Heart right ventricle (tissue), 16 donors: ENCODE data around the gene TEPSIN. TPM values are rescaled to one million over a fixed set of nuclear protein-coding genes. Genes with fewer than 3 reads are reported as not detected.

Source experiments
- ATAC-seq, 8 donors: fragments of 200-7000 bp; cut with Tn5 transposase; one replicate each; pipeline ENCODE4 v1.9.1; 2020; ENCODE audit warnings: mild to moderate bottlenecking in 8 of 8, moderate library complexity in 8 of 8, moderate number of reproducible peaks in 1 of 8
- DNase-seq, 2 donors: peaks; one replicate each; pipeline ENCODE4 v3.0.0-alpha.2; 2020
- H3K27ac ChIP-seq, 10 donors: fragments of 200-600 bp; sonication (generic) in 2 of 10; one replicate each; pipeline versions ENCODE4 v1.5.0 to v1.8.0; 2020 to 2022; ENCODE audit warnings: mild to moderate bottlenecking in 3 of 10
- H3K27me3 ChIP-seq, 7 donors: fragments of 200-600 bp; one replicate each; pipeline ENCODE4 v1.8.0; 2021 to 2022; ENCODE audit warnings: mild to moderate bottlenecking in 2 of 7
- H3K36me3 ChIP-seq, 9 donors: fragments of 200-600 bp; sonication (generic) in 1 of 9; one replicate each; pipeline versions ENCODE4 v1.5.0 to v1.8.0; 2020 to 2022; ENCODE audit warnings: mild to moderate bottlenecking in 2 of 9
- H3K4me1 ChIP-seq, 9 donors: fragments of 200-600 bp; sonication (generic) in 1 of 9; one replicate each; pipeline versions ENCODE4 v1.5.0 to v1.8.0; 2020 to 2022; ENCODE audit warnings: mild to moderate bottlenecking in 4 of 9
- H3K4me3 ChIP-seq, 10 donors: fragments of 200-600 bp; sonication (generic) in 2 of 10; one replicate each; pipeline versions ENCODE4 v1.5.0 to v1.8.0; 2020 to 2022; ENCODE audit warnings: mild to moderate bottlenecking in 7 of 10, moderate library complexity in 2 of 10
- H3K9me3 ChIP-seq, 11 donors: fragments of 200-600 bp in 10 of 11; sonication (generic) in 2 of 11; one replicate each; pipeline versions ENCODE4 v1.5.0 to v1.8.0; 2013 to 2022; ENCODE audit warnings: mild to moderate bottlenecking in 2 of 11, control low read depth in 1 of 11, moderate library complexity in 1 of 11
- CTCF ChIP-seq, 9 donors: fragments of 200-600 bp; sonication (generic) in 2 of 9; IDR thresholded peaks; one replicate each; pipeline versions ENCODE4 v1.5.0 to v1.8.0; 2021 to 2022; ENCODE audit warnings: antibody characterized with exemption in 9 of 9, mild to moderate bottlenecking in 5 of 9, moderate library complexity in 1 of 9
- WGBS, 2 donors: extraction: QIAGEN DNeasy Blood & Tissue Kit; methylation state at CpG; one replicate each; pipeline ENCODE4 v1.1.7; 2013; ENCODE audit warnings: inconsistent platforms in 1 of 2; 5-methylcytosine and 5-hydroxymethylcytosine counted together
- intact Hi-C, 10 donors: fragments of 100-400 bp; cut with DNase I; formaldehyde crosslinking; loops; one replicate each; pipeline versions ENCODE4 v1.11.1 to v1.14.2; 2022
- polyA plus RNA-seq, 2 donors: library from polyadenylated mRNA; stranded (reverse); fragments of 200-250 nt; gene quantifications; one replicate each; pipeline ENCODE4 v1.2.3, GENCODE V29; 2013
- total RNA-seq, 10 donors: library from RNA; stranded (reverse); fragmentation: NEBNext Ultra II Directional in 3 of 10; extraction: Animal tissue kit (Norgen Biotek cat#: 25700) in 3 of 10; gene quantifications; one replicate each; pipeline versions ENCODE4 v1.2.1 to v1.2.4, GENCODE V29; 2021 to 2023
- donor health status: Arrhythmogenic right ventricular cardiomyopathy.
- donor health status: ischemic (EF 13 %, LVEDD 7.1; RV severe dilation, severe dysfunction).
- donor health status: healthy with polysubstance abuse.
- donor health status: DM: no; HTN: yes; CAD: no.
- donor health status: DM: no; HTN: no; CAD: no.
- donor health status: ischemic (EF 25% LVEDD 6.9; RV normal size, moderate dysfunction).
- donor health status: ischemic (EF 25% LVEDD 5.7; RV mildly dilated, moderate dysfunction).
- donor health status: healthy.
- donor health status: DM: yes; HTN: yes; CAD: no.
- donor health status: Ischemic cardiomyopathy.
- donor health status: ischemic (EF 35%, LVEDD 5.7; RV mildly dilated, moderate dysfunction).
- donor health status: nonischemic (EF 11% LVEDD 7.7; RV severe dilation, severe dysfunction).
- donor health status: DM: yes; HTN: yes; CAD: no.
- donor health status: PGD.
- donor health status: ischemic (EF 29% LVEDD 5.4; RV normal size, mild dysfunction).
- donor health status: nonischemic (EF 23%, LVEDD 6.1; RV moderate dilation, normal function).

Gene TEPSIN
- total and polyA plus RNA-seq, 12 donors: 6.2 to 30.4 (median 9.8) TPM

GRCh38 chr17:81242421-81243332 is 3.8 kb upstream of the TEPSIN start:
- 76% methylated on average over 31 to 32 of the region's 33 CpGs for WGBS, 2 donors
- intact Hi-C loops: loop anchor here in 4 of 10 donors (5.0 to 10.0 kb wide), 2 partner anchors 100 to 218 kb away; no protein-coding TSS in a partner anchor
- Histone ChIP-seq H3K9me3 (no peaks in the 10 kb centered on the region), H3K27ac (no peak overlapping the region), H3K4me1 (peaks cover 7 to 34% (median 21%) of the 10 kb centered on the region in 9 donors), H3K27me3 (no peaks in the 10 kb centered on the region), H3K4me3 (no peak overlapping the region), H3K36me3 (peaks cover 0 to 36% (median 0%) of the 10 kb centered on the region in 9 donors)
- no peak for TF ChIP-seq CTCF (IDR thresholded peaks at IDR 0.05)
- ATAC-seq (no peak), DNase-seq (peak in 1 of 2 donors; percentile 8)

GRCh38 chr17:81241648-81242420 is 3.0 kb upstream of the TEPSIN start:
- H3K4me3 ChIP-seq: no peak overlapping the region
- no peak overlapping the region for H3K27ac ChIP-seq
- no peaks in the 10 kb centered on the region for H3K27me3 ChIP-seq
- peak; percentile 66 to 85 (median 81) for TF ChIP-seq CTCF (IDR thresholded peaks at IDR 0.05)
- 39 to 47% methylated on average over 26 of the region's 26 CpGs for WGBS, 2 donors
- H3K36me3 ChIP-seq: peaks cover 0 to 33% (median 0%) of the 10 kb centered on the region in 9 donors
- intact Hi-C loops: loop anchor here in 9 of 10 donors (1.0 to 10.0 kb wide), 4 partner anchors 99 to 217 kb away; no protein-coding TSS in a partner anchor
- ATAC-seq (peak in 2 of 8 donors; percentile 4 to 14), DNase-seq (peak; percentile 44 to 60)
- peaks cover 10 to 42% (median 30%) of the 10 kb centered on the region in 9 donors for H3K4me1 ChIP-seq
- no peaks in the 10 kb centered on the region for H3K9me3 ChIP-seq

GRCh38 chr17:81241203-81241602 is 2.3 kb upstream of the TEPSIN start:
- TF ChIP-seq CTCF (IDR thresholded peaks at IDR 0.05): no peak
- DNase-seq (no peak), ATAC-seq (no peak)
- no peaks in the 10 kb centered on the region for H3K9me3 ChIP-seq
- intact Hi-C loops: loop anchor here in 9 of 10 donors (1.0 to 10.0 kb wide), 4 partner anchors 98 to 216 kb away; no protein-coding TSS in a partner anchor
- no peak overlapping the region for H3K27ac ChIP-seq
- H3K4me1 ChIP-seq: peaks cover 10 to 47% (median 32%) of the 10 kb centered on the region in 9 donors
- 92 to 93% methylated on average over 10 of the region's 10 CpGs for WGBS, 2 donors
- no peaks in the 10 kb centered on the region for H3K27me3 ChIP-seq
- H3K36me3 ChIP-seq: peaks cover 0 to 26% (median 0%) of the 10 kb centered on the region in 9 donors
- no peak overlapping the region for H3K4me3 ChIP-seq

- H3K4me1 ChIP-seq: peaks cover 10 to 51% (median 32%) of the 10 kb centered on the region in 9 donors
- no peak for ATAC-seq
- no peak overlapping the region for H3K27ac ChIP-seq
- H3K36me3 ChIP-seq: peaks cover 0 to 26% (median 0%) of the 10 kb centered on the region in 9 donors
- H3K9me3 ChIP-seq: no peaks in the 10 kb centered on the region
- TF ChIP-seq CTCF (IDR thresholded peaks at IDR 0.05): no peak
- H3K4me3 ChIP-seq: no peak overlapping the region
- no peak for DNase-seq
- WGBS, 2 donors: 76 to 78% methylated on average over 8 of the region's 8 CpGs
- H3K27me3 ChIP-seq: no peaks in the 10 kb centered on the region
- intact Hi-C loops: loop anchor here in 9 of 10 donors (1.0 to 10.0 kb wide), 4 partner anchors 98 to 216 kb away; no protein-coding TSS in a partner anchor
Observed at GRCh38 chr17:81240761-81241160, 1.9 kb upstream of the TEPSIN start.
